Melanocyte of skin (primary cell): ENCODE measurements around the gene COX7A2. TPM values are rescaled to one million over a fixed set of nuclear protein-coding genes. Genes with fewer than 3 reads are reported as not detected.

Source experiments
- total RNA-seq, 2 donors: library from RNA; depleted of rRNA; stranded (reverse); fragments of >200 nt; gene quantifications; 2 replicates each; pipeline ENCODE4 v1.2.3, GENCODE V29; 2012

COX7A2 gene
- total RNA-seq, result 100 to 1,000 TPM; 124 to 131 TPM

GRCh38 chr6:75243333-75244062, at the start of gene COX7A2:
TSS of gene COX7A2 (minus strand) at chr6:75243801. CDS start at chr6:75243734, 67 bp downstream.

GRCh38 chr6:75284632-75285282, 41.2 kb upstream of the COX7A2 start, which contains the start of gene TMEM30A:
TSS of gene TMEM30A (minus strand) at chr6:75284792. CDS start at chr6:75284638, 154 bp downstream.

GRCh38 chr6:75205776-75206575, 37.6 kb downstream of the COX7A2 start, which contains the start of gene COL12A1:
TSS of gene COL12A1 (minus strand) at chr6:75206053. CDS start at chr6:75202792, 3,261 bp downstream.

Other genes starting within 250 kb of the COX7A2 start
- 10 to 100 TPM in 1 of 2 donors, 1 to 10 TPM in 1; 6.2 to 19.3 TPM for gene COL12A1, start 37.7 kb downstream of the COX7A2 start, total RNA-seq
- gene TMEM30A, start 41.0 kb upstream of the COX7A2 start, total RNA-seq, result 10 to 100 TPM; 63.3 to 72.6 TPM
- under 1 TPM in 1 of 2 donors, not detected in 1; under 0.01 TPM for gene FILIP1, start 250.0 kb upstream of the COX7A2 start, total RNA-seq